Right ventricle myocardium superior (tissue), 1 donor: Measurements from ENCODE around the gene TRIM41. TPM values are rescaled to one million over a fixed set of nuclear protein-coding genes. Genes with fewer than 3 reads are reported as not detected.
A peak's percentile ranks its signal among the peaks of the same experiment; 100 is the strongest.

Experiments
- ATAC-seq: fragments of 200-7000 bp; cut with Tn5 transposase; one replicate; pipeline ENCODE4 v1.9.1; 2020; ENCODE audit warnings: mild to moderate bottlenecking; ENCODE audit not compliant: poor library complexity
- DNase-seq: peaks from one replicate; pipeline ENCODE4 v3.0.0-alpha.2; 2020
- intact Hi-C: fragments of 100-400 bp; cut with DNase I; formaldehyde crosslinking; loops from one replicate; pipeline ENCODE4 v1.11.2; 2022
- total RNA-seq: library from RNA; stranded (reverse); fragmentation: NEBNext Ultra II Directional; extraction: Animal tissue kit (Norgen Biotek cat#: 25700); gene quantifications from one replicate; pipeline ENCODE4 v1.2.1, GENCODE V29; 2021
- donor health status: DM: no; HTN: yes; CAD: no; lungs with severe emphysema.

The TRIM41 gene
- total RNA-seq, 1 donor from 2014 or later, result 20.7 TPM

DNA sequence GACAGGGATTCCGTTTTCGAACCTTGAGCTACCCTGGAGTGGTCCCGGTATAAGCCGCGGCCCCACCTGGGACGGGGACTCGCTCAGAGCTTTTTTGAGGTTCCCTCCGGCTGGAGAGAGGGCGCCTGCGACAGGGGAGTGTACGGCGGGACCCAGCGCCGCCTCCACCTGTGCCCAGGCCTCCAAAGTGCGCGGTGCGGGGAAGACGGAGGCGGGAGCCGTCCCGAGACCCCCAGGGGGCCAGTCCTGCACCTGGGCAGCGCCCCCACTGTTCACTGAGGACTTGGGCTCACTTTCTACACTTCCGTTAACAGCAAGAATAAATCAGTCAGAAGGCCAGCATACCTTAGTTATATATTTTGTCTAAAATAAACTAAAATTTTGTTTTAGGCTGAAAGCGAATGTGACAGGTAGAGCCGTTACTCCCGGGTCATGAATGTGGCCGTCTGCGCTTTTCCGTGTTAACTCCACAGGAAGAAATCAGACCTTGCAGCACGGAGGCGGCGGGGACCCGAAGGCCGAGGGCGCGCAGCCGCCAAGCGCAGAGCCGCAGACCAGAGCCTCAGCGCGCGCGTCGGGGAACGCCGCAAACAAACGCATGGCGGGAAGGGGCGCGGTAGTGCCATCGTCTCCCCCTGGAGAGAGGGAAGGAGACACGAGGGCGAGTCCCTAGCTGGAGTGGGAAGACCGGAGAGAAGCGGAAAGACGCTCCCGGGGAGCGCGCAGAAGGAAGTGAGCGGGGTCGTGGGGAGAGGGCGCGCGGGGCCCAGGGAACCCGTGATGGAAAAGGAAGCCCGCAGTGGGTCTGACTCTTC is 32.2 kb upstream of the TRIM41 start:
- DNase-seq (peak; percentile 72), ATAC-seq (peak; percentile 18)
- intact Hi-C loops, result loop anchor here (2.0 kb wide), 1 partner anchor 16 kb away; no protein-coding TSS in a partner anchor

DNA sequence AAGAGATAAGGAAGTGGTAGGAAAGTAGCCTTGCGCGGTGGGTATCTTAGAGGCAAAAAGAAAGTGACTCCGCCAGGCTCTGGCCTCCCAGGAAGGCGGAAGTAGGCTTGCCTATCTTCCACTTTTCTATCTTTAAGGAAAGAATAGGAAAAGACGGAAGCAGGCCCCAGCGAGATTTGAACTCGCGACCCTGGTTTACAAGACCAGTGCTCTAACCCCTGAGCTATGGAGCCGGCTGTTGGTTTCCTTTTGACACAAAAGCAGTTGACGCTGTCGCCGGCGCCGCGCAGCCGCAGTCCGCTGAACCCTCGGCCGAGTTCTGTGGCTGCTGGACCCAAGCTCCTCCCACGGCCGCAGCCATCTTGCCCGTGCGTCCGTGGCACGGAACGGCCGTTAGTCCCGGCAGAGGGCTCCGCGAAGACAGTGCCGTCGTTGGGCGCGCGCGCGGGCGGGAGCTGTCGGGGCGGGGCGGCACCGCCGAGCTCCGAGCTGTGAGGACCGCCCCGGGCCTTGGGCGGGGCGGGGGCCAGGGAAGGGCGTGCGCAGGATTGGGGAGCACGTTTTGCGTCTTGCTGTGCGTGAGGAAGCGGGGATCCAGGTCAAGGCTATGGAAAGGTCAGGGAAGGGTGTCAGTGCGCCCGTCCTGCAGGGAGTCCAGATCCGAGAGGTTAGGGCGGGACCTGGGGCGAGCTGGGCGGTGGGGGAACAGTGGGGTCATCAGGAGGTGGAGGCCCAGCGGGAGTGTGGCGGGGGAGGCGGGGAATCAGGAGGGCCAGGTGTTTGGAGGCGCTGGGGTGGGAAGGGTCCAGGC is 31.4 kb upstream of the TRIM41 start:
- DNase-seq (peak; percentile 97), ATAC-seq (peak; percentile 79)
- intact Hi-C loops, result loop anchor here (2.0 kb wide), 1 partner anchor 15 kb away; no protein-coding TSS in a partner anchor

DNA sequence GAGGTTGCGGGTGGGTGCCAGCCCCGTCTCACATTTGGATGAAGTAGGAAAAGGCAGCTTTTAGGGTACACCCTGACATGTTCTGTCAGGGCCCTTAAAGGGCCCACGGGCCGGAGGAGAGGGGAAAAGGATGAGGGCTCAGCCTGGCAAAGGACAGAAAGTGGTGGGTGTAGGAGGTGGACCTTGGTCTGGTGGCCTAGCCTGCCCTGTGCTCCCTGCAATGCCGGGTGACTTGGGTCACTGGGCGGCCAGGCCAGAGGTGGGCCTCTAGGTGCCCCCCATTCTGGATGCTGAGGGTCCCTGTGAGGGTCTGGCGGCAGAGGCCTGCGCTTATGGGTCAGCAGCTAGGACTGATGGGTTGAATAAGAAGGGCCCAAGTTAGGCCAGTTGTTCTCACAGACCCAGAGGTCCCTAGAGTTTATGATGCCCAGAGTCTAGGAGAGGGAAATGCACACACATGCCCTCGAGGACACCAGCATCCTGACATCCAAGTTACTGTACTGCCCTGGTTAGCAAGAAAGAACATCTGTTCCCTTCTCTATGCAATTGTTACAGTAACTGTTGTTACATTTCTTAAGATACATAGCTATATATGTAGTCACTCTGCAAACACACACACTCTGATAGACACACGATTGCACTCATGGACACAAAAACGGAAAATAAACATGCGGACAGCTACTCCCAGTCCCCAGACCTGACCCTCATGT is 30.6 kb upstream of the TRIM41 start:
- ATAC-seq (no peak), DNase-seq (no peak)
- intact Hi-C loops, result no loop called here

DNA sequence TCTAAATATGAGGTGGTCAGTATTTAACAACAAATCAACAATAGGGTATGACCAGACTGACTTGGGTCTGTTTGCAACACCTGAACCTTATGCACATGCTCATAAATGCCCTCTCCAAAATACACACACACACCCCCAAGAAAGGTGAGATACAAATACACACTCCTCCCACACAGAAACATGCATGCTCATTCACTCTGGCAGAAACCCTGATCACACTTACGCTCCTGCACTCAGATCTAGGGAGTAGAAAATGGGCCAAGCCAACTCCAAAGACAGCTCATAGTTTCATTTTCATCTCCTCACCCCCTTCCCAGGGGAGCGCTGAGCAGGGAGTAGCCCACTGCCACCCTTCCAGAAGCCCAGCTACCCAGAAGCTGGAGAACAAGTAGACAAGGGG is 29.4 kb upstream of the TRIM41 start:
- no peak for DNase-seq
- intact Hi-C loops, result no loop called here
- ATAC-seq, result no peak

DNA sequence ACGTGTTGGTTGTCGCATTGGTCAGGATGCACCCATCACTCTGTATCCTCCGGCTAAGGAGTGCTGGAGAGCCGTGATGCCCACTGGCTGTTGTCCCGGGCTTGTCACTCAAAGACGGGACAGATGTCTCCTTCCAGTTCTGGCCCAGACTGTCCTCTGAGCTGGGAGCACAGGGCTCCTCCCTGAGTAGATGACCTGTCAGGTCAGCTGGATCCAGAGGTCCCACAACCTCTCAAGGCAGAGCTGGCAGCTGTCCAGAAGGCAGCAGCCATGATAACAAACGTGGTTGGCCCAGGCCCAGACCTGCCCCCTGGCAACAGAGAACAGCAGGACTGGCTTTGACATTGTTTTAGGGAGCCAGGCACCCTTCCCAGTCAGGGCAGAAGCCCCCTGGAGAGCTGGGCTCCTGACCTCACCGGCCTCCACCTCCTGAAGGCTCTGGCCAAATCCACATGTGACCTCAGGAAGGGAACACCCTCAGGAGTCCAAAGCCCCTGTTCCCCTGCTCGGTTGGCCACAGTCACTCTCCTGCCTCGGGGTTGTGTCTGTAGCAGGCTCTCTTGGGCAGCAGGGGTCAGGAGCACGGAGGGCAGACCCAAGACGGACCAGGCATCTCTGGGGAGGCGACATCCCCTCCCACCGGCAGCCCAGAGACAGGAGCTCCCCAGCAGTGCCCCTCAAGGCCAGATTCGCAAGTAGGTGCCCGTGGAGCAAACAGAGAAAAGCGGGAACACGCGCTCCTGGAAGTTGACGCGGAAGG is 28.4 kb upstream of the TRIM41 start:
- intact Hi-C loops, result no loop called here
- ATAC-seq (no peak), DNase-seq (peak; percentile 67)

DNA sequence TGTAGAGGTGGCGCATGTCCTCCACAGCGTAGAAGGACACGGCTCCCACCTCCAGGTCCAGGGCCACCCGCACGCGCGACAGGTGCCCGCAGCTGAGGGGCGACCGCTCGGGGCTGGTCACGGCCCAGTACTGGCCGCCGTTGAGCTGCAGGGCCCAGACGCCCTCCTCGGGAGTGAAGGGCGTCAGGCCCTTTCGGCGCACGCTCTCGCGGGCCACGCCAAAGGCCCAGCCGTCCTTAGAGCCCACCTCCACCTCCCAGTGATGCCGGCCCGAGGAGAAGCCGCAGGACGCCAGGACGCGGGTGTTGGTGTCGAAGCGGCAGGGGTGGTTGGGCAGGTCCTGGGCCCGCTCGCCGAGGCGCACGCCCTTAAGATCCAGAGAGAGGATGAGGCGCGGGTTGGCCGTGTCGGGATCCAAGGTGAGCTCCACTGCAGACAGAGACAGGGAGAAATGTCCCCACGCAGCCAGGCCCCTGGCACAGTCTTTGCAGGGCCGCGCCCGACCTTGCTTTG is 27.8 kb upstream of the TRIM41 start:
- ATAC-seq (no peak), DNase-seq (no peak)
- intact Hi-C loops, result no loop called here

DNA sequence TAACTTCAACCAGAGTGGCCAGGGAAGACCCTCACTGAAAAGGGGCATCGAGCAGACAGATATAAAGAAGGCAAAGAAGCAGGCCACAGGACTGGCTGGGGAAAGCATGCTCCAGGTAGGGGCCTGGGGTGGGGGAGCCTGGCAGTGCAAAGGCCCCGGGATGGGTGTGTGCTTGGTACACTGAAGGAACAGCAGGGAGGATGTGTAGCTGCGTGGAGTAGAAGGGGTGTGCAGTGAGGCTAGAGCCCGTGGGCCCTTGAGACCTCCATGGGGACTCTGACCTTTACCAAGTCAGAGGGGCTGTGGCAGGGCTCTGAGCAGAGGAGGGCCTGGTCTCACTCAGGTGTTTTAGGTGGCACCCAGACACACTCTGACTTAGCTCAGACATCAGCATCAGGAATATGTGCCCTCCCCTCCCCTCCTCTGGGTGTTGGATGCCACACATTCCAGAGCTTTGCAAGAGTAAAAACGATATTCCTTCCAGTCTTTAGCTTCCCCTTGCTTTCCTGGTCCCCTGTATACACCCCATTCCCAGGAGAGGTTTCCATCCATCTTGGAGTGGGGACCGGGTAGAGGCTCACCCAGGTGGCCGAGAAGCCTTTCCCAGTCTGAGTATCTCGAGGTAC is 25.6 kb upstream of the TRIM41 start:
- intact Hi-C loops, result no loop called here
- ATAC-seq, result no peak
- no peak for DNase-seq

DNA sequence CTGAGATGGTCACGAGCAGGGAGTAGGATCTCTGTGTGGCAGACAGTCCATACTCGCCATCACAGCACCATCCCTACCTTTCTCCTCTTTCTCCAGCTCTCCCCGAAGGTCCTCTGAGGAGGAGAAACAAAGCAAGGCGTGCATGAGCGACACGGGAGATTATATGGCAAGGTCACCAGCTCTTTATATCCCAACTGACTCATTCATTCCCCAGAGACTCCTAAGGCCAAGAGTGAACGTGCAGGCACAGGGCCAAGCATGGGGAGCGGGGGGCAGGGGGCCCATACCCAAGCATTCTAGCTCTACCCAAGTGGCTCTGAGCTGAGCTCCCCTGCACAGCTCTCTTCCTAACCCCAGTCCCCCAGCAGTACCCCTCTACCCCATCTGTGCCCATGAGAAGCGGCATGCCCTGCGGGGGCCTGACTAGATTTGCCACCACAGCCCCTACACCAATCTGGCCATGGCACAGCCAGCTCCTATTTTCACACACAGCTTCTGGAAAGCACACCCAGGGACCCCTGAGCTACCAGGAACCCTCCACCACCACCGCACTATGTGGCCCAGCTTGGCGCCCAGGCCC is 24.9 kb upstream of the TRIM41 start:
- ATAC-seq (no peak), DNase-seq (no peak)
- intact Hi-C loops, result no loop called here

DNA sequence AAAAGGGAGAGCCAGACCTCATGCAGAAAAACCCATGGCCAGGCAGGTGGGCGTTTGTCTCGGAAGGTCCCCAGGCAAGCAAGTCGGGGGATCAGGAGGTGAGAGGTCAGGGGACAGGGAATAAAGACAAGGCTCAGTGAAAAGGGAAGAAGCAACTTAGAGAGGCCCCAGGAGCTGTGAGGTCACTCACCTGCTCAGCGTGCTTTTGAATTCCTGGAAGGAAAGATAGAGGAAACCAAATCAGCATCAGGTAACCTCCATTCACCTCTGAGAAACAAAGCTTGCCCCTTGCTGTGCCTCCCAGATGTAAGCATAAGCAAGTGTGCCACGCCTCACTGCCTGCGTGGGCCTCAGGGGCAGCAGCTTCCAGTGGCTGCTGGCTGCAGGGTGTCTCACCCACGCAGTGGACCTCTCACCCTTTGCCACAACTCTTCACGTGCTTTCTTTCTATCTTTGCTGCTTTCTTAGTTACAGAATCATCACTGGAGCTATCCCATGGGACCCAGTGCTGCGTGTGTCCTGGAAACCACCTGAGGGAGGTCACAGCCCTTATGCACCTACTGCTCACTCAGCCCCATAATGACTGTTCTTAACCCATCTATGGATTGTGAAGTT is 24.1 kb upstream of the TRIM41 start:
- ATAC-seq (no peak), DNase-seq (no peak)
- intact Hi-C loops, result no loop called here

DNA sequence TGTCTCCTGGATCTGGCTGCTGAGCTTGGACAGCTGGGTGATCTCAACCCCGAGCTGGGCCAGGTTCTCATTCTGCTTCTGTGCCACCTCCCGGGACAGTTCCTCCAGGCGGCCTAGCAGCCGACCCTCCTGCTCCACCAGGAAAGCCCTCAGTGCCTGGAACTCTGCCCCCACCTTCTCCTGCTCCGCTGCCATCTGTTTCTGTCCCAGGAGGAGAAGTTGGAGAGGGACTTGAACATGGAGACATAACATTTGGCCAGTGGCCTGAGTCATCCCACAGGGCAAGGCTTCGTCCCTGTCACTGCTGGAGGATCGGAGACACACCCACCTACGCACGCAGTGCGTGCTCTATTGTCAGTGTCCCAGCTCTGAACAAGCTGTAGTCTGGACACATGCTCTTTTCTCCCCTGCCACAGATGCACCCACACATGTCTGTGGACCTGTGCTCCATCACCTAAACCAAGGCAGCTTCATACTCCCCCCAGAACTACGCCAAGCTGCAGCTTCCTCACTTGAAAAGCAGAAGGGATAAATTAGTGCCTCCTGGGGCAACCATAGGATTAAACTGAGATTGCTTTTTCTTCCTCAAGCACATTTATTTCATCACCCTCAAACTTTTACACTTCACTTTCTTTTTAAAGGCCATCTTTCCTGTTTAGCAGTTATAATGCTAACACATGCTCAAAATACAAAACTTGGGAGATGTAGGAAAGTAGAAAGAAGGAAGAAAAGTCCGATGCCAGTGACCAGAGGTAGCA is 23.0 kb upstream of the TRIM41 start:
- DNase-seq, result no peak
- ATAC-seq, result no peak
- intact Hi-C loops, result no loop called here

DNA sequence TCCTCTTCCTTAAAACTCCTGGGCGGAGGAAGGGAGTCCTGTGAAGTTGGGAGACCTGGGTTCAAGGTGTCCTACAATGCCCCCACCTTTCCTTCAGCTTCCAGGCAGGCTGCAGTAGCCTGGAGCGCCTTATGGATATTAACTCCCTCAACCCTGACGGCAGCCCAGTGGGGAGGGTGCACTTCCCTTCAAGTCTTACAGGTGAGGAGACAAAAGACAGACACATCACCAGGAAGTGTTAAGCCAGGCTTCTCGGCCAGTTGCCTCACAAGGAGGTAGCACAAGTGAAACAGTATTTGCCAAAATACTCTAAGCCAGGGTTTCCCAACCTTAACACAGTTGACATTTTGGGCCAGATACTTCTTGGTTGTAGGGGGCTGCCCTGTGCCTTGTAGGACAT is 22.3 kb upstream of the TRIM41 start:
- intact Hi-C loops, result no loop called here
- no peak for ATAC-seq
- DNase-seq, result no peak

DNA sequence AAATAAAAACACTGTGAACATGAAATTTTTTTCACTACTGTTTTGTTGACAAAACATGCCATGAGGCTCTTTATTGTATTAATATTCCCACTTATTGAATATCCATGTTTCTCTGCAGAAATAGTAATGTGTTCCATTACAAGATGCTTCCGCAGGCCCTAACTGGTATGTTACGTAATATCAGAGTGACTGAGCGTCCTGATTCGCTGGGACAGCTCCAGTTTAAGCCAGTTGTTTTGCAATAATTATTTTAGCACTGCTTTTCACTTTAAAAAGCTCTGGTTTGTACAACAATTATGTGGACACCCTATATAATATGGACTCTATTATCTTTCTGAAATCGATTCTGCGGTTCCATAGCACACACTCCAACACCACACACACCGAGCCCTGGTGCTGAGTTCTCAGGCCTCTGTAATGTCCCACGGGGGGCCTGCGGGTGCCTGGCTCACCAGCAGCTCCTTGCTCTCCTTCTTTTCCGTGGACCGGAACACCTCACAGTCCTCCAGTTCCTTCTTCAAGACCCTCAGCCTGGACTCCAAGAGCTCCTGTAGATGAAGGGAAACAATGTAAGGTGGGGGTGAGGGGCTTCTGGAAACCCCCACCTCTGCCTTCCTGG is 19.9 kb upstream of the TRIM41 start:
- no peak for DNase-seq
- ATAC-seq, result no peak
- intact Hi-C loops, result no loop called here

DNA sequence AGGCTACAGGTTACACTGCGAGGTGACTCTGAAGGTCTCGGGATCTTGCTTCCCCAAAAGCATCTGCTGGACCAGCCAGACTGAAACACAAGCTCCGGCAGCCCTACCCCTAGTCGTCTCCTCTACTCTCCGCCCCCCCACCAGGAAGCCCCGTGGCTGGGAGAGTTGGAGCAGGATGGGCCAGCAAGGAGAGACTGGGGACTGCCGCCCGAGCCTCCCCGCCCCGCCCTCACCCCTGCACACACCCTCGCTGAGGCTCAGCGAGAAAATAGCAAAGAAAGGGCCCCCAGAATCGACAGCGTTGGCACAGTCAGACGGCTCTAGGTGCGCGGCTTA is 19.3 kb upstream of the TRIM41 start:
- no peak for DNase-seq

DNA sequence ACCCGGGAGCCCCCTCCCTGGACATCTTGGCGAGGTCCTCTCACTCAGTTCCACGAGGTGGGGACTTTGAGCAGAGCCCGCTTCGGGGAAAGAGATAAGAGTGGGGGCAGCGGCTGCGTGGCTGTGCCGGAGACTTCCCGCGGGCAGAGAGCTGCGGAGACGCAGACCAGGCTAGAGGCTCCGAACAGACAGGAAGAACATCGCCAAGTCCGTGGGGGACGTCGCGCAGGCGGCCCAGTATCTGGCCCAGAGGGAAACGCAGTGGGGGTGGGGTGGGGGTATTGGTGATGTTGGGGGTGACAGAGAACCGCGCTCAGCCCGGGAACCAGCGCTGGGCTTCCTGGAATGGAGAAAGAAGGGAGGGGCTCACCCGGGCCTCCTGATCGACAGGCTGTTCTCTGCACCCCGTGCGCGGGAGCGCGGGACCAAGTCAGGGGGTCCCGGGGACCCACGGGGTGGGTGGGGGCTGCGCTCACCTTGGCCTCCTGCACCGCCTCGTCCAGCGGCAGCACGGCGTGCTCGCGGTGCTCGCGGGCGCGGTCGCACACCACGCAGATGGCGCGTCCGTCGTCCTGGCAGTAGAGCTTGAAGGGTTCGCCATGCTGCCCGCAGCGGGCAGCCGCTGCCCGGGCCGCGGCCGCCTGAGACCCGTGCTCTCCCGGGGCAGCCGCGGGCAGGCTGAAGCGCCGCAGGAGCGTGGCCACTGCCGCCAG is 18.8 kb upstream of the TRIM41 start:
- peak; percentile 0 for ATAC-seq
- DNase-seq, result peak; percentile 58

More for the DNA sequence above, 19.3 kb upstream of the TRIM41 start:
- intact Hi-C loops, result no loop called here
- ATAC-seq, result no peak

DNA sequence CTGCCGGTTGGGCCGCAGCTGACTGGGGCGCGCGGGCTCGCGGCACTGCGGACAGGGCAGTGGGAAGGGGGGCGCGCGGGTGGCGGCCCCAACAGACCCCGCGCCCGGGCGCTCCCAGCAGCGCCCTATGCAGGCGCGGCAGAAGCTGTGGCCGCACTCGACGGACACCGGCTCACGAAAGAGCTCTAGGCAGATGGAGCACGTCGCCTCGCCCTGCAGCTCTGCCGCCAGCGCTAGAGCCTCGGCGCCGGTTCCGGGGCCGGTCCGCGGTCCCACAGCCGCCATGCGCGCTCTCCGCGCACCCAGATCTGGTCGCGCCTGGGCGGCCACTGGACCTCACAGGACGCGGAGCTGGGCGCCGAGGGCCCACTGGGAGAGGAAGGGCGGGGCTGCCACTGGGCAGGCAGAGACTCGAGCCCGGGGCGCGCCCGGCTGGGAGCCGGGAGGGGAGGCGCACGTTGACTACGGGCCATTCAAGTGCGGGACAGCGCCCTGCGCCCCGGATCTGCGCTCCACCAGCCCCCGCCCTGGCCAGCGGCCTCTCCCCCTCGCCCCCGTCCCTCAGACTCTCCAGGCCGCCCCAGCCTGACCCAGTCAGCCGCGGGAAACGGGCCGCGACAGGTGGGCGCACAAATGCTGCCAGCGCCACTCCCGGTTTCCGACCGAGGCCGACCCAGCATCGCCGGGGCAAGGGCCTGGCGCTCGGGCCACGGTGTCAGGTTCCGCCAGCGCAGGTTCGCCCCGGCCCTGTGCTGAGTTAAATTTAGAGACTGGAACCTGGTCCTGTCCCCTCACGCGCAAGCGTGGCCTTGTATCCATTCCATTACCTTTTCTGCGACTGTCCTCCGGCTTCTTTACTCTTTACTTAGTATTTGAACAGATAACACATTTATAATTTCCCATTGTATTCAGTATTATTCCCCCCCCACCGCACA is 18.0 kb upstream of the TRIM41 start, which contains the start of gene TRIM7:
Gene TRIM7 (minus strand): TSS at position 371 of the 935 bp plus-strand sequence. CDS start 86 bp downstream, at position 285.
- ATAC-seq (peak; percentile 30), DNase-seq (peak; percentile 84)
- intact Hi-C loops, result no loop called here

More for the DNA sequence above, 18.8 kb upstream of the TRIM41 start:
- intact Hi-C loops, result no loop called here
